Left colon (tissue), 2 donors: Measurements from ENCODE around the gene CTCFL. TPM values are rescaled to one million over a fixed set of nuclear protein-coding genes. Genes with fewer than 3 reads are reported as not detected.
"Not testable (repeated sequence)": the region's sequence is repeated elsewhere in the genome, so short reads cannot be mapped to it uniquely, and the experiment has no call there.

Source experiments
- ATAC-seq: fragments of 200-7000 bp; cut with Tn5 transposase; one replicate; pipeline ENCODE4 v1.9.1; 2020; ENCODE audit warnings: mild to moderate bottlenecking, moderate library complexity
- DNase-seq, 2 donors: peaks; one replicate each; pipeline ENCODE4 v3.0.0-alpha.2; 2020
- intact Hi-C, 2 donors: fragments of 100-400 bp; cut with DNase I in 1 of 2; cut with micrococcal nuclease in 1 of 2; formaldehyde crosslinking; loops; one replicate each; pipeline versions ENCODE4 v1.11.2 to v1.14.0; 2022; cut with DNase I, micrococcal nuclease
- total RNA-seq, 2 donors: library from RNA; stranded (reverse); fragmentation: NEBNext Ultra II Directional; extraction: Animal tissue kit (Norgen Biotek cat#: 25700); gene quantifications; one replicate each; pipeline ENCODE4 v1.2.1, GENCODE V29; 2021
- donor health status: DM: no; HTN: no; CAD: no.
- donor health status: DM: yes; HTN: yes; CAD: no.

CTCFL gene
- total RNA-seq, 2 donors from 2014 or later: not detected

DNA sequence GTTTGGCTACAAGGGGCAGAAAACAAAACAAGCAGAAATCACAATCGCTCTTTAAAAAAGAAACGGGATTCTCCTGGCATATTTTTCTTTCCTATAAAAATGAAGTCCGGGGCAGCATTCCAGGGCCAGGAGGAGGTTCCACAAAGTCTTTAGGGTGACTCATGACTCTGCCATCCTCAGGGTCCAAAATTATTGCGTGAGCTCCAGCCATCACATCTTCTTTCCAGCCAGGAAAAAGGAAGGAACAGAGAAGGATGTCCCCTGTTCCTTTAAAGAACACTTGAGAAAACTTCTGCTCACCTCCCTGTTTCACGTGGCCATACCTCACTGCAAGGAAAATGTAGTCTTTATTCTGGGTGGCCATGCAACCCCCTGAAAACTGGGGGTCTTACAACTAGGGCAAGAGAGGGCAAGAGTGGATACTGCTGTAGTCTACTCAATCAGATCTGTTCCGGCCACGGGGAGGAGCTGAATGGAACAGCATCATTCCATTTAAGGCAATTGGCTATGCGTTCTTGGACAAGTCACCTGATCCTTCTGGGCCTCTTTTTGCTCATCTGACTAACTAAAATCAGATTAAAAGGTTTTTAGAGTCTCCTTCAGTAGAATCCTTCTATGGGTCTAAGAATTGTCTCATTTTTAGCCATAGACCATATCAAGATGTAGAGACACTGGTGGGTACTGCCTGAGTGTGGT, 49.4 kb downstream of the CTCFL start:
- intact Hi-C loops: no loop called here
- DNase-seq (no peak), ATAC-seq (no peak)

DNA sequence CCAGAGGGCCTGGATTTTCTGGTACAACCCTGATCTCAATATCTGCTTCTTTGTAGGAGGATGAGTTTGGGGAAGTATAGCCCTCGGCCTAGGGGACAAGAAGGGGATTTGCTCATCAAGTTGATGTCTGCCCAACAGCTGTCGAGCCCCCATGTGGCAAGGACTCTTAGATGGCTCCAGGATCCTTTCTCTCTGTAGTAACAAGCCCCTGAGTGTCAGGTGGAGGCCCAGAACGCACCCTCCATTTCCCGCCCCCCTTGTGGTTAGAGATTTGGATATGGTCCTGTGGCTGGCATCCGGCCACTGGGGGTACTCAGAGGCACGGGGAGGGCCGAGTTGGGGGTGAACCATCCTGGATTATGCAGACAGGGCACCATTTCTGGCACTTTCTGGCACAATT, 50.1 kb downstream of the CTCFL start:
- intact Hi-C loops: no loop called here
- ATAC-seq: no peak
- no peak for DNase-seq

DNA sequence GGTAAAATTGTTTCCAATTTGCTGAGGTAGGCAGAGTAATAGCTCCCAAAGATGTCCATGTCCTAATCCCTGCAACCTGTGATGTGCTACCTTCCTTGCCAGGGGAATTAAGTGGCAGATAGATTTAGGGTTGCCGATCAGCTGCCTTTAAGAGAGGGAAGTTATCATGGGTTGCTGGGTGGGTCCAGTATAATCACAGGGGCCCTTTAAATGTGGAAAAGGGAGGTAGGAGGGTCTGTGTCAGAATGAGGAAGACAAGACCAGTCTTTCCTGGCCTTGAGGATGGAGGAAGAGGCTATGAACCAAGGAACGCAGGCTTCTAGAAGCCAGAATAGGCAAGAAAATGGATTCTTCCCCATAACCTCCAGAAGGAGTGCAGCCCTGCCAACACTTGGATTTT, 50.7 kb downstream of the CTCFL start:
- intact Hi-C loops: no loop called here
- DNase-seq (no peak), ATAC-seq (no peak)

DNA sequence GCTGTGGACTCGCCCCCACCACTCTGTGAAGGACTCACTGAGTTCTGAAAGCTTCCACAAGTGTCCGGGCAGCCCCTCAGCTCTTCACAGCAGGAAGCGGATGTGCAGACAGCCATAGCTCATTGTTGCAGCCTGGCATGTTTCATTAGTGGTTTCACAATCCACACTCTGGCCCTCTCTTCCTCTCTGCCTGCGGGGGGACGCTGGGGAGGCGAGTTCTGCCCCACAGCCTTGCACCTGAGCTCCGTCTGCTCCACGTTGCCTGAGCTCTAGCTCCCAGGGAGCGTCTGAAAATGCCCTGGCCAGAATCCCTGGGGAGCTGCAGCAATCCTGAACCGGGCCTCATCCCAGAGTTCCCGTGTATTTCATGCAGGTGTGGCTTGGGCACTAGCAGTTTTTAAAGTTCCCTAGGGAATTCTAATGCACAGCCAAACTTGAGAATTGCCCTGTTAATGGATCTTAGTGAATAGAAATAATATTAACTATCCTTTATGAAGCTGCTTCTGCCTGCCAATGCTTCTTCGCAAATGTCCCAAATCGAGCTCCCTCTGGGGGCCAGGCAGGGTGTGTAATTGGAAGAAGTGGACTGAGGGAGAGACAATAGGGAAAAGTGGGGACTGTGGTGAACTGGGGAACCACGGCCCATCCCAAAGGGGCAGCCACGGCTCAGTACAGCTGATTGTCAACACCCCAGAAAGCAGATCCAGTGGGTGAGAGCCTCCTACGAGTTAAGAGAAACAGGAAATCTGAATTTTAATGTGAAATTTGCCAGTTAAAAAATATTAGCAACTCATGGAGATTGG, 51.5 kb downstream of the CTCFL start:
- intact Hi-C loops: no loop called here
- DNase-seq: no peak
- peak; percentile 24 for ATAC-seq

DNA sequence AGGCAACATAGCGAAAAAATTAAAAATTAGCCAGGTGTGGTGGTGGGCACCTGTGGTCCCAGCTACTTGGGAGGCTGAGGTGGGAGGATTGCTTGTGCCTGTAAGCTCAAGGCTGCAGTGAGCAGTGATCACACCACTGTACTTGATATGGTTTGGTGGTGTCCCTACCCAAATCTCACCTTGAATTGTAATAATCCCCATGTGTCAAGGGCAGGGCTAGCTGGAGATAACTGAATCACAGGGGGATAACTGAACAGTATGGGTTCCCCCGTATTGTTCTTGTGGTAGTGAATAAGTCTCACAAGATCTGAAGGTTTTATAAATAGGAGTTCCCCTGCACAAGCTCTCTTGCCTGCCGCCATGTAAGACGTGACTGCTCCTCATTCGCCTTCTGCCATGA, 52.5 kb downstream of the CTCFL start:
- DNase-seq, ATAC-seq, intact Hi-C loops: not testable (repeated sequence)

DNA sequence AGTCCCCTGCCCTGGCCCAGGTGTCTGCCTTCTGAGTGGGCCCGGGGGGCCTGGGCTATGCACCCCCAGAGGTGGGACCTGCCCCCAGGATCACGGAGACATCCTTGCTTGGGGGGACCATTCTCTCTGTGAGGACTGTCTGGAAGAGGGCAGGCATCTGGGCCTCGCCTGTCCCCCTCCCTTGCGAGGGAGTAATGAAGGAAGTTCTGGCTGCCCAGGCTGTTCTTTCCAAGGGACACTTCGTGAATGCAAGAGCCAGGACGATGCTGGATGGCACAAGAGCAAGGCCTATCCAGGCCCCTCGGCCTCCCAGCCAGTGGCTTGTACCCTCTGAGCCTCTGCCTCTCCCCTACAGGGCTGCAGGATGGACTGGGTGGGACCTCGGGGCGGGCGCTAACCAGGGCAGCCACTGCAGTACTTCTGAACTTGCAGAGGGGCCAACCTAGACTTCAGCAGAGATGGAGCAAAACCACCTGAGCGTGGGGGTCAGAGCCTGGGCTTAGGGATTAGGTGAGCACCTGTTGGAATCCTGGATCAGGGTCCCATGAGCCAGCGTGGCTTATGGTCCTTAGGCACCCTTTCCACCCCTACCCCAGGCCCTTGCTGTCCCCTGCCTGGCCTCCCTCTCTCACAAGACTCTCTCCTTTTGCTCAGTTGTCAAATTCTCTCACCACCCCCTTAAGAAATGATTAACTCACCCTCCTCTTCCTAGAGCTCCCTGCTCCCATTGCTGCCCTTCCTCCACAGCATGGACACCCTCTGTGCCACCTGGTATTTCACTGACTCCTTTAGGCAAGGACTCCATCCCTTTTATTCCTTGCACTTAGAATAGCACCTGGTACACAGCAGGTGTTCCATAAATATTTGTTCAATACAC, 53.2 kb downstream of the CTCFL start:
- intact Hi-C loops: no loop called here
- ATAC-seq (no peak), DNase-seq (no peak)

DNA sequence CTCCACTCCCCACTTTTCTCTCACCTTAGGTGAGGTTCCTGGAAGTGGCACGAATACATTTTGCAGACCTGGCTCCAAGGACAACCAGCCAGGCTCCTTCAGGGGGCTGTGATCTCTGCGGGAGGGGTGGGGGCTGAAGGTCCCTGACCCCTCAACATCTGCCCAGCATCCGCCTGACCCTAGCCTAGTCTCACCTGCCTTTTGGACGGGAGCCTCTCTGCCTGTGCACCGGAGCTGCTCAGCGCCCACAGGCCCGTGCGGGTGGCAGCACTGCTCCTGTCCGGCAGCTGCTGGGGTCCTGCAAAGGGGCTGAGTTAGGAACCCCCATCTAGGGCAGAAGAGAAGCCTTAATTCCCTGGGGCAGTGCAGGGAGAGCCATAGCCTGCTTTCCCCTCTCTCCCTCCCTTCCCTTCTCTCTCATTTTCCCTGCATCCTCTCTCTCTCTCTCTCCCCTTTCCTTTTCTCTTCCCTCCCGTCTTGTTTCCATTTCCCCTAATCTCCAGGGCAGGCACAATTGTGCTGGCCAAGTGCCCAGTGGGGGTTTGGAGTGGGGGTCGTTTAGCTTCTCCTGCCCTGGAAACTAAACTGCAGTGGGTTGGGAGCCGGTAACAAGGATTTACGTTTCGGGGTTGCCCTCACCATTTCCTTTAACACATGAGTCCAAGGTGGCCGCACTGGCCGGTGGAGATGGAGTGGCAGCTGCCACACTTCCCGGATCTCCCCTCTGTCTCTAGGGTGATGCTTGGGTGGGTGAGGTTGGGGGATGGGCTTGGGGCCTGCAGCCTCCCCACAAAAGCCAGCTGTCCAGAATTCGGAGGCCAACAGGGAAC, 54.1 kb downstream of the CTCFL start:
- intact Hi-C loops: no loop called here
- ATAC-seq (no peak), DNase-seq (no peak)

DNA sequence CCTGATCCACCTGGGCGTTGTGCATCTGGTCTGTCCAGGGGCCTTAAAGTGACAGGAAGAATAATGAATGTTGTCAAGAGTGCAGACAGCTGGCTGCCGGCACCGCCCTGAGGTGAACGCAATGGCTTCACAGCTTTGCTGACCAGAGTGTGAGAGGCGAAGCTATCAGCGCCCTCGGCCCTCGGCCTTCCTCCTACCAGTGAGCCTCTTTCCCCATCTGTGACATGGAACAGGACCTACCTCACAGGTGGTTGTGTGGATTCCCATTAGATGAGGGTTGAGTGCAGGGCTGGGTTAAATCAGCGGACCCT, 54.8 kb downstream of the CTCFL start:
- peak; percentile 67 for ATAC-seq
- DNase-seq: no peak
- intact Hi-C loops: no loop called here

DNA sequence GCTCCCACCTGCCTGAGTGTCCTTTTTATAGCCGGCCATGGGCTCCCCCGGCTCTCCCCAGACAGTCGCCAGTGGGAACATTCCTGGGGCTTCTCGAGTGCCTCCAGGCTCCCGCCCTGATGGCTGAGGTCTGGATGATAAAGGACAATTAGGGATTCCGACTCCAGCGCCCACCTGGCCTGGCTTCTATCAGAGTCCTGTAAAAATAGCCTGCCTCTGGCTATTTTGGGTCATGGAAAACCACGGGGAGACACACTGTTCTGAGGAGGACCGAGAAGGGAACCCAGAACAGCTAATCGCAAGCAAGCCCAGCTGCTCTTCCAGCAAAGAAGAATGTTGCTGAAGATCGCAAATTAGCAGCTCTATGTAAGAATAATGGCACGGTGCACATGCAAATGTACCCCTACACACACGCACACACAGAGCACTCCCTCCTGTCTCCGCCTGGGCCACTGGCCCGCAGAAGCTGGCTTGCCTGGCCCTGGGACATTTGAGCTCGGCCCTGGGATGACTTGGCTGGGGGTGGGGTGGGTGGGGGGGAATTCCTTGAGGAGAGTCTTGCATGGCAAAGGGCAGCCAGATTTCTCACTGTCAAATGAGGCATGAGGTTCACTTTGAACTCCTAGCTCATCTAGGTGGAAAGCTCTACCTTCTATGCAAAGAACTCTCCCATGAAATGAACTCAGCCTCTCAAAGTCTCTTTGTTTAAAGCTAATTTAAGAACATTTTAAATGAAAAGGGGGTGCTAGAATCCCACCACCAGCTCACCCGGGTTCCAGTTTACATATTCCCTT, 55.3 kb downstream of the CTCFL start:
- ATAC-seq: peak; percentile 6
- DNase-seq: no peak
- intact Hi-C loops: no loop called here

DNA sequence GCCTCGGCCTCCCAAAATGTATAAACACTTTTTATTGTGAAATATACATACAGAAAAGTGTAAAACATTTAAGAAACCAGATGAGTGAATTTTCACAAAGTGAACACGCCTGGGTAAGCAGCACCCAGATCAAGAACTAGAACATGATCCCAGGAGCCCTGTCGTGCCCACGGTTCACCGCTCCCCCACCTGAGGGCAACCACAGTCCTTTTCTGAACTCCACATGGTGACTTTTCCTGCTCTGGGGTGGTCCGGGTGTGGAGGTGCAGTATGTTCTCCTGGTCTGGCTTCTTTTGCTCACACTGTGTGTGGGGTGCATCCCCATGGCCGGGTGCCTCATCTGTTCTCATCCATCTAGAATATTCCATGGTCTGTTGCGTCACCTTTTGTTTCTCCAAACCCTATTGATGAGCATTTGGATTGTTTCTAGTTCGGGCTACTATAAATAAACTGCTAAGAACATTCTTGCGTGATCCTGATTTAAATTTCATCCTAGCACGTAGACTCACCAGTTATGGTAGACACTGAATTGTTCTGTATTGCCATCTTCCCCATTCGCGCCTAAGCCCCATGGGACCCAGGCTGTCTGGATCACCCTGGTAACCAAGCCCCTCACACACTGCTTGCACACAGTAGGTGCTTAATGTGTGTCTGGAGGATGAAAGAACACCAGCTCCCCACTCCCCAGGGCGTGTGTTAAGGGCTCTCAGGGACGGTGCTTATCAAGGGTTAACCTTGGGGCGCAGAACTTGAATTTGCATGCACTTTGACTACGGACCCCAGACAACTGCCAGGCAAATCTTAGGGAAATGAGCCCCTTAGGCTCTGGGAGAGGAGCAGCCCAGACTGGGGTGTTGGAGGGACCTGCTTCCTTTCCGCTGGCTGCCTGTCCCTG, 56.2 kb downstream of the CTCFL start:
- DNase-seq: no peak
- intact Hi-C loops: no loop called here
- no peak for ATAC-seq

DNA sequence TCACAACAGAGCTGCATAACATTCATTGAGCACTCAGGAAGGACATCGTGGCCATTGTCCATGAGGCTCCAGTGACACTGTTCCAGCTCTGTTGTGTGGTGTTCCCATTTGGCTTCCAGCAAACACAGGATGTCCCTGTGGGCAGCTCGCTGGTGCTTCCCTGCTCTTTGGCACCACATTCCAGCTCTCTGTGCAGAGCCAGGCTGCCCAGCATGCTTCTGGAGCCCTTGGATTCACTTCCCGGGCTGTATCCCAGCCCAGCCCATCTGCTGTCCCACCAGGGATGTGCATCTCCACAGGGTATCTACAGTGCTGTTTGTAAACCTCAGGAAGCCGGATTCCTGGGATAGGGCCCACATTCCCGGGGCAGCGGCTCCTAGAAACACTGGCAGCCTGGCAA, 57.2 kb downstream of the CTCFL start:
- ATAC-seq (no peak), DNase-seq (no peak)
- intact Hi-C loops: no loop called here

DNA sequence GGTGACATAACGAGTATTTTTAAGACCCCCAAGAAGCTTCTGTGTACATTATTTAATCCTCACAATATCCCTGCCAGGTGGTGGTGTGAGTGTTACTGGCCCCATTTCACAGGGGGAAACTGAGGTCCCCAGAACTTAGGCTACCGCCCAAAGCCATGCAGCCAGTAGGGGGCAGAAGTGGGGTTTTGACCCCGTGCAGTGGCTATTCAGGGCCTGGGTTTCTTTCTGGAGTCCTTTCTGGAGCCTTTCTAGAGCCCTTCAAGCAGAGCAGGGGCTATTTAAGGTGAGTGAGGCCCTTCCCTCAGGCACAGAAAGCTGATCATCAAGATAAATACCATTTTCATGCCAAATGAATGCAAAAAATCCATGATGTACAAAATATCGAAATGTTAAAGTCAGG, 59.0 kb downstream of the CTCFL start:
- DNase-seq (no peak), ATAC-seq (no peak)
- intact Hi-C loops: no loop called here

DNA sequence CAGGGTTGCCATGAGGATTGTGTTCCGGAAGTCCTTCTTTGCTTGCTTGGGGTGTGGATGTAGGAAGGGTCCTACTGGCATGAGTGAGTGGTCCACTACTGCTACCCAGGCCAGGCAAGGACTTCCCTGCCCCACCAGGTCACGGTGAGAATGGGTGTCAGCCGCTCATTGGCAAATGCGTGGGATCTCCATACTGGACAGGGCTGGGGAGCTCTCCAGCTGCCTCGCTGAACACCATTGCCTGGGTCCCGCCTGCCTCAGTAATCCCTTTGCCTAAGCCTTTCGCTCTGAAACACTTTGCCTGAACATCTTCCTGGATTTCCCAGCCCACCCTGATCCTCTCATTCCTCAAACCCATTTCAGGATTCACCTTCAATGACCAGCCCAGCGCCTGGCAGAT, 59.5 kb downstream of the CTCFL start:
- ATAC-seq (no peak), DNase-seq (no peak)
- intact Hi-C loops: no loop called here

DNA sequence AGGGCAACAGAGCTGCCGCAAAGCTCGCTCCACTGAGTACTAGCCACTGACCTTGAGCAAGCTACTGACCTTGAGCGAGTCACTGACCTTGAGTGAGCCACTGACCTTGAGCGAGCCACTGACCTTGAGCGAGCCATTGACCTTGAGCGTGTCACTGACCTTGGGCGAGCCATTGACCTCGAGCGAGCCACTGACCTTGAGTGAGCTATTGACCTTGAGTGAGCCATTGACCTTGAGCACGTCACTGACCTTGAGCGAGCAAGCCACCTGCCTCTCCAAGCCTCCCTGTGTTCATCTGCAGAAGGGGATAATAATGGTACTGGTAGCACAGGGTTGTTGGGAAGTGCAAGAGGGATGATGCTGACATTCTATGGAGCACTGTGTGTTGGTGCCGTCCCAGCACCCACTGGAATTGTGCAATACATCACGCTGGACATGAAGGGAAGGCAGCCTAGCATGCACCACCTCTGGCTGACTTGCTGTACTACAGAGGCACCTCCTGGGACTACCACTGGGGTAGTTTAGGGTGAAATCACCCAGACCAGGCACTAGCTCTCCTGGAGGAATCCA, 60.2 kb downstream of the CTCFL start:
- intact Hi-C loops: no loop called here
- DNase-seq (no peak), ATAC-seq (peak; percentile 67)

DNA sequence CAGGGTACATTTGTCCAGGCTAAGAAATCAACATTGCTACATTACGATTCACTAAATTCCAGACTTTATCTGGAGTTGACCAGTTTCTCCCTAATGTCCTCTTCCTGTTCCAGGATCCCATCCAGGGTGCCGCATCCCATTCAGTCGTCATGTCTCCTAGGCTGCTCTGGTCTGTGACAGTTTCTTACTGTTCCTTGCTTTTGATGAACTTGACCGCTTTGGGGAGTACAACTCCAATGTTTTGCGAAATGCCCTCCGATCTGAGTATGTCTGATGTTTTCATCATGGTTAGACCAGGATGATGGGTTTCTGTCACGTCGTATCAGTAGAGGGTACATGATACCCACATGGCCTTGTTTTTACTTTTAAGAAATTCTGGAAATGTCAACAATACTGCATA, 62.2 kb downstream of the CTCFL start:
- intact Hi-C loops: no loop called here
- ATAC-seq (no peak), DNase-seq (no peak)

DNA sequence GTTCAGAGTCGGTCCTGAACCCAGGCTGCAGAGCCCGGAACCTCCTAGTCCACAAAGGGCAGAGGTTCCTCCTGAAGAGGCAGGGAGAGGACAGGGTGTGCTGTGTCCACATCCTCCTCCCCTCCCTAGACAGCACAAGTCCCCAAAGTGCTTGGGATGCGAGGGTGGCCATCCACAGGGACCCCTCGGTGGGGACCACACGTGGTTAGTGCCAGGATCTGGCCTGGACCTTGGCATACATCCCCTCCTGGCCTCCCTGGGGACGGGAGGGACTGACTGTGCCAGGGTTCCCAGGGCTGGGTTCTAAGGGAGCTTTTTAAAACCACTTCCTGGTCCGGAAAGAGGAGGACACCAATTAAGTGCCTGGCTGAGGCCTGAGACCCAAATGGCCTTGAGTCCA, 63.2 kb downstream of the CTCFL start:
- intact Hi-C loops: no loop called here
- DNase-seq (no peak), ATAC-seq (no peak)
